ENCODE measurements around the gene RPL39L.

The RPL39L gene

GRCh38 chr3:187102073-187102634 lies 37.1 kb downstream of the RPL39L start:
- TF ChIP-seq EZH2phosphoT487 (IDR thresholded peaks at IDR 0.05; ENCODE audit: borderline replicate concordance, low read length) (no peak), CTCF (IDR thresholded peaks at IDR 0.05; ENCODE audit: low read depth, low read length, poor library complexity, severe bottlenecking) (no peak)
- no peaks in the 10 kb centered on the region for H3K36me3 ChIP-seq (ENCODE audit: control insufficient read depth, low read length)
- H3K27me3 ChIP-seq (ENCODE audit: control insufficient read depth, low read length), result no peaks in the 10 kb centered on the region
- H4K20me1 ChIP-seq (ENCODE audit: control insufficient read depth, insufficient read depth, low read depth, low read length), result no peaks in the 10 kb centered on the region
- no peaks in the 10 kb centered on the region for H3K79me2 ChIP-seq (ENCODE audit: control insufficient read depth, low read length)
- H3F3A ChIP-seq (ENCODE audit: control insufficient read depth, insufficient read depth), result no peaks in the 10 kb centered on the region
- 0 out of 2 replicates have a peak overlapping the region, but pooled peaks have one; percentile 21 for H3K4me3 ChIP-seq (ENCODE audit: low read length)
- peaks cover 27% of the 10 kb centered on the region for H3K4me1 ChIP-seq (ENCODE audit: control insufficient read depth, low read length)
- peak overlapping the region; percentile 41 for H3K4me2 ChIP-seq (ENCODE audit: low read length)
- H3K9me3 ChIP-seq (ENCODE audit: control insufficient read depth, insufficient read depth, low read length), result 0 out of 2 replicates have a peak, but pooled peaks cover 5% of the 10 kb centered on the region
- no peak overlapping the region for H3K27ac ChIP-seq (ENCODE audit: low read depth, low read length)
- no peaks in the 10 kb centered on the region for H3K9me2 ChIP-seq (replicated peaks; ENCODE audit: control insufficient read depth, low read length)

GRCh38 chr3:187101184-187102072 lies 37.9 kb downstream of the RPL39L start:
- H4K20me1 ChIP-seq (ENCODE audit: control insufficient read depth, insufficient read depth, low read depth, low read length), result no peaks in the 10 kb centered on the region
- H3K4me1 ChIP-seq (ENCODE audit: control insufficient read depth, low read length), result peaks cover 32% of the 10 kb centered on the region
- TF ChIP-seq EZH2phosphoT487 (IDR thresholded peaks at IDR 0.05; ENCODE audit: borderline replicate concordance, low read length), result no peak
- no peak for TF ChIP-seq CTCF (IDR thresholded peaks at IDR 0.05; ENCODE audit: low read depth, low read length, poor library complexity, severe bottlenecking)
- no peaks in the 10 kb centered on the region for H3K9me2 ChIP-seq (replicated peaks; ENCODE audit: control insufficient read depth, low read length)
- peak overlapping the region; percentile 41 for H3K4me2 ChIP-seq (ENCODE audit: low read length)
- no peak overlapping the region for H3K27ac ChIP-seq (ENCODE audit: low read depth, low read length)
- H3K79me2 ChIP-seq (ENCODE audit: control insufficient read depth, low read length), result no peaks in the 10 kb centered on the region
- peak overlapping the region; percentile 21; the same call in 1 of the 2 replicates for H3K4me3 ChIP-seq (ENCODE audit: low read length)
- H3K27me3 ChIP-seq (ENCODE audit: control insufficient read depth, low read length), result no peaks in the 10 kb centered on the region
- H3K9me3 ChIP-seq (ENCODE audit: control insufficient read depth, insufficient read depth, low read length), result 0 out of 2 replicates have a peak, but pooled peaks cover 5% of the 10 kb centered on the region
- H3K36me3 ChIP-seq (ENCODE audit: control insufficient read depth, low read length), result no peaks in the 10 kb centered on the region
- H3F3A ChIP-seq (ENCODE audit: control insufficient read depth, insufficient read depth), result no peaks in the 10 kb centered on the region

- Histone ChIP-seq H3K27ac (ENCODE audit: low read depth, low read length) (no peak overlapping the region), H3K36me3 (ENCODE audit: control insufficient read depth, low read length) (no peaks in the 10 kb centered on the region), H4K20me1 (ENCODE audit: control insufficient read depth, insufficient read depth, low read depth, low read length) (no peaks in the 10 kb centered on the region), H3K9me2 (replicated peaks; ENCODE audit: control insufficient read depth, low read length) (no peaks in the 10 kb centered on the region), H3K4me1 (ENCODE audit: control insufficient read depth, low read length) (peaks cover 27% of the 10 kb centered on the region), H3K27me3 (ENCODE audit: control insufficient read depth, low read length) (no peaks in the 10 kb centered on the region), H3K79me2 (ENCODE audit: control insufficient read depth, low read length) (no peaks in the 10 kb centered on the region), H3K4me2 (ENCODE audit: low read length) (no peak overlapping the region), H3K4me3 (ENCODE audit: low read length) (no peak overlapping the region), H3K9me3 (ENCODE audit: control insufficient read depth, insufficient read depth, low read length) (0 out of 2 replicates have a peak, but pooled peaks cover 5% of the 10 kb centered on the region), H3F3A (ENCODE audit: control insufficient read depth, insufficient read depth) (no peaks in the 10 kb centered on the region)
- TF ChIP-seq EZH2phosphoT487 (IDR thresholded peaks at IDR 0.05; ENCODE audit: borderline replicate concordance, low read length) (no peak), CTCF (IDR thresholded peaks at IDR 0.05; ENCODE audit: low read depth, low read length, poor library complexity, severe bottlenecking) (no peak)
Measured at GRCh38 chr3:187098923-187099512, 40.3 kb downstream of the RPL39L start.

Data from DOHH2 (cell line).